Naive B cell (primary cell): Measurements from ENCODE around the gene CLCA1. TPM values are rescaled to one million over a fixed set of nuclear protein-coding genes. Genes with fewer than 3 reads are reported as not detected.

Experiments
- ATAC-seq, 2 donors: fragments of 150-1000 bp; cut with Tn5 transposase; 2 replicates each; pipeline ENCODE4 v1.10.0; 2021; ENCODE audit warnings: low read depth in 2 of 2, mild to moderate bottlenecking in 2 of 2, moderate library complexity in 2 of 2
- DNase-seq: peaks from one replicate; pipeline ENCODE4 v3.0.0; 2022
- H3K27ac Mint-ChIP-seq, 6 donors: one replicate each; pipeline ENCODE4 v1.8.0; 2020 to 2022; ENCODE audit warnings: mild to moderate bottlenecking in 6 of 6, mixed read lengths in 6 of 6, moderate library complexity in 5 of 6, inconsistent platforms in 2 of 6
- H3K27me3 Mint-ChIP-seq, 3 donors: one replicate each; pipeline ENCODE4 v1.8.0; 2021 to 2022; ENCODE audit warnings: mixed read lengths in 3 of 3, mild to moderate bottlenecking in 1 of 3
- H3K36me3 Mint-ChIP-seq, 2 donors: one replicate each; pipeline ENCODE4 v1.8.0; 2020 to 2022; ENCODE audit warnings: mixed read lengths in 2 of 2, inconsistent platforms in 1 of 2, mild to moderate bottlenecking in 1 of 2
- H3K4me1 Mint-ChIP-seq, 3 donors: one replicate each; pipeline ENCODE4 v1.8.0; 2020 to 2022; ENCODE audit warnings: mixed read lengths in 3 of 3, inconsistent platforms in 1 of 3, mild to moderate bottlenecking in 1 of 3, moderate library complexity in 1 of 3
- H3K4me3 Mint-ChIP-seq, 8 donors: one replicate each; pipeline ENCODE4 v1.8.0; 2020 to 2022; ENCODE audit warnings: mild to moderate bottlenecking in 8 of 8, mixed read lengths in 8 of 8, moderate library complexity in 8 of 8, inconsistent platforms in 2 of 8
- H3K9me3 Mint-ChIP-seq, 7 donors: one replicate each; pipeline ENCODE4 v1.8.0; 2020 to 2022; ENCODE audit warnings: mixed read lengths in 7 of 7, mild to moderate bottlenecking in 5 of 7, inconsistent platforms in 2 of 7, moderate library complexity in 1 of 7
- polyA plus RNA-seq, 6 donors: library from polyadenylated mRNA; unstranded; fragments of 300-500 nt; fragmentation: Illumina TruSeq; gene quantifications; one replicate each; pipeline ENCODE4 v1.2.3, GENCODE V29; 2021; ENCODE audit warnings: low read depth in 6 of 6

The CLCA1 gene
- polyA plus RNA-seq, result not detected

- ATAC-seq, result no peak
- Mint-ChIP-seq H3K27ac (peak within 1 kb of the TSS in 1 of 6 donors; percentile 38), H3K4me3 (no peak within 1 kb of the TSS), H3K9me3 (no peaks in the 10 kb centered on the region), H3K36me3 (no peaks in the 10 kb centered on the region), H3K4me1 (no peaks in the 10 kb centered on the region), H3K27me3 (peaks cover 15 to 21% (median 17%) of the 10 kb centered on the region in 3 donors)
- DNase-seq, result no peak
These were observed at the start of gene CLCA1 for GRCh38 chr1:86468501-86468977. TSS of gene CLCA1 (plus strand) at chr1:86468927. CDS start at chr1:86468972, 45 bp downstream.

DNA sequence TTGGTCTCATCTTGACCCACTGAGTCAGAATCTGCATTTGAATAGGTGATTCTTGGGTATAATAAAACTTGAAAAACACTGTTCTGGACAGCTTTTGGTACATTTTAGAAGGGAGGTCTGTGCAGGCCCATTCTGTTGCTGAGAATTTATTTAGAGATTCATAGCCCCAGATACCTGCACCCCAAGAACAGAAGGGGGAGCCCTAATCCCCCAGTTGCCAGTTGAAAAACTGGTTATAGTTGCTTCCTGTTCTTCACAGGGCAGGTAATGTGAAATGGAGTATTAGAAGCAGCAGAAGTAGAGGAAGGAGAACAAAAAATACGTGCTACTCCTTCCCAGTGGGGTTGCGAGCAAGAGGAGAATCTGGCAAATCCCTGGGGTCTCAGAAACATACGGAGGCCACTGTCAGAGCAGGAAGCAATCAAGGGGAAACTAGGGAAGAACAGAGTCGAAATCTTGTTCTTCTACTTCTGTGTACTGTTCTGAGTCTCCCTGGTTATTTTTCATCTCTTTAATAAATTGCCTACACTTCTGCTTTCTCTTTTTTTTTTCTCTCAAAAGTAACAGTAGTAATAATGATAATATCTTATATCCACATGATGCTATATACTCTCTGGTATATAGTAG lies 49.3 kb upstream of the CLCA1 start:
- Mint-ChIP-seq H3K4me1 (peaks cover 4 to 7% (median 5%) of the 10 kb centered on the region in 3 donors), H3K27me3 (peaks cover 0 to 16% (median 9%) of the 10 kb centered on the region in 3 donors), H3K4me3 (peak overlapping the region; percentile 7 to 88 (median 80)), H3K27ac (peak overlapping the region in 3 of 6 donors; percentile 44 to 75 (median 51)), H3K9me3 (no peaks in the 10 kb centered on the region), H3K36me3 (no peaks in the 10 kb centered on the region)
- peak; percentile 97 to 98 for ATAC-seq
- DNase-seq, result peak; percentile 50

- no peak for ATAC-seq
- Mint-ChIP-seq H3K36me3 (no peaks in the 10 kb centered on the region), H3K27ac (no peak overlapping the region), H3K4me1 (peaks cover 4 to 7% (median 5%) of the 10 kb centered on the region in 3 donors), H3K4me3 (no peak overlapping the region), H3K27me3 (peaks cover 5 to 16% (median 9%) of the 10 kb centered on the region in 3 donors), H3K9me3 (no peaks in the 10 kb centered on the region)
- no peak for DNase-seq
These were observed 47.0 kb upstream of the CLCA1 start for GRCh38 chr1:86421601-86422280.

GRCh38 chr1:86423473-86423872 lies 45.3 kb upstream of the CLCA1 start:
- no peak overlapping the region for H3K27ac Mint-ChIP-seq
- DNase-seq (no peak), ATAC-seq (no peak)
- peaks cover 4 to 7% (median 5%) of the 10 kb centered on the region in 3 donors for H3K4me1 Mint-ChIP-seq
- no peaks in the 10 kb centered on the region for H3K9me3 Mint-ChIP-seq
- no peak overlapping the region for H3K4me3 Mint-ChIP-seq
- no peaks in the 10 kb centered on the region for H3K36me3 Mint-ChIP-seq
- H3K27me3 Mint-ChIP-seq, result peaks cover 5 to 16% (median 9%) of the 10 kb centered on the region in 3 donors

GRCh38 chr1:86423873-86424272 lies 44.9 kb upstream of the CLCA1 start, which contains the start of gene CLCA2:
TSS of gene CLCA2 (plus strand) at chr1:86424171. CDS start at chr1:86424248, 77 bp downstream.
- H3K36me3 Mint-ChIP-seq, result no peaks in the 10 kb centered on the region
- H3K4me1 Mint-ChIP-seq, result peaks cover 4 to 7% (median 5%) of the 10 kb centered on the region in 3 donors
- no peaks in the 10 kb centered on the region for H3K9me3 Mint-ChIP-seq
- no peak within 1 kb of the TSS for H3K4me3 Mint-ChIP-seq
- ATAC-seq (no peak), DNase-seq (no peak)
- peaks cover 5 to 16% (median 9%) of the 10 kb centered on the region in 3 donors for H3K27me3 Mint-ChIP-seq
- no peak within 1 kb of the TSS for H3K27ac Mint-ChIP-seq

DNA sequence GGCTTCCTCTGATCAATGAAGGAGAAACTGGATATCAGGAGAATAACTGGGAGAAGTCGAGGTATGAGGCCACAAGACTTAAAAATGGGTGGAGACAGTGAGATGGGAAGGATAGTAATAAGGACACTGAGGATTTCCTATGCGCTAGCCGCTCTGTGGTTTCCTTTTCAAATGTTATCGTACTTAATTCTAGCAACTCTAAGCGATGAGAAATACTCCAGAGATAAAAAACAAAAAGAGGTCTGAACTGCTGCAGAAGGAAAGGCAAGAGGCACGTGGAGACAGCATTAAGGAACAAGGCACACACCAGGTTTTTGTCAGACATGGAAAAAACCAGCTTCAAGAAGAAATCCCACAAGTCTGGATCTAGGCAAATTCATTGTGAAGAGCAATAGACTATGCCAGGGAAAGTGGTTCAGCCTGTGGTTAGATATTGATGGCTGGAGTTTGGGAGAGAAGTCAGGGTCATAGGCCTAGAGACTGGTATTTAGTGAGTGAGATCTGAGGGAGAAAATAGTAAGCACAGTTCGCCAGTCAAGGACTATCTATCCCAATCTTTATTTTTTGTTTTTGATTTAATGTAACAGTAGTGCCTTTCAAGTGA lies 39.5 kb upstream of the CLCA1 start:
- DNase-seq (no peak), ATAC-seq (no peak)
- Mint-ChIP-seq H3K4me3 (no peak overlapping the region), H3K27ac (no peak overlapping the region), H3K9me3 (no peaks in the 10 kb centered on the region), H3K36me3 (no peaks in the 10 kb centered on the region), H3K4me1 (no peaks in the 10 kb centered on the region), H3K27me3 (peaks cover 0 to 5% (median 0%) of the 10 kb centered on the region in 3 donors)

DNA sequence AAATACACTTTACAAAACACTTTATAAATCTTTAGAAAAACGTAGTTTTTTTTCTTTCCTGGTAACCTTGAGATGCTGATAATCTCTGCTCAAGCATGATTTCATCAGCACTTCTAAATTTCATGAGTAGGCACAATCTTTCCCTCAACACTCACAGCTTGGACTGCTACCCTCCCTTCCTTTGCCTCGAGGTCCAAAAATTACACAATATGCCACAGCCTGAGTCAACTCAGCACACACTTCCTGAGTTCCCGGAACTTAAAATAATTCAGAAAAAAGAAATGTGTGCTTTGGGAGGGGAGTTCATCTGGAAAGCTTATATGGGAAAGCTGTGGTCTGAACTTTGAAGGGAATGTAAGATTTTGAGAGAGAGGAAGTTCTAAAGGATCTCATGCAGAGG lies 38.9 kb upstream of the CLCA1 start:
- DNase-seq, result no peak
- no peak overlapping the region for H3K4me3 Mint-ChIP-seq
- H3K4me1 Mint-ChIP-seq, result no peaks in the 10 kb centered on the region
- no peak for ATAC-seq
- no peak overlapping the region for H3K27ac Mint-ChIP-seq
- H3K9me3 Mint-ChIP-seq, result no peaks in the 10 kb centered on the region
- no peaks in the 10 kb centered on the region for H3K36me3 Mint-ChIP-seq
- peaks cover 0 to 5% (median 0%) of the 10 kb centered on the region in 3 donors for H3K27me3 Mint-ChIP-seq

DNA sequence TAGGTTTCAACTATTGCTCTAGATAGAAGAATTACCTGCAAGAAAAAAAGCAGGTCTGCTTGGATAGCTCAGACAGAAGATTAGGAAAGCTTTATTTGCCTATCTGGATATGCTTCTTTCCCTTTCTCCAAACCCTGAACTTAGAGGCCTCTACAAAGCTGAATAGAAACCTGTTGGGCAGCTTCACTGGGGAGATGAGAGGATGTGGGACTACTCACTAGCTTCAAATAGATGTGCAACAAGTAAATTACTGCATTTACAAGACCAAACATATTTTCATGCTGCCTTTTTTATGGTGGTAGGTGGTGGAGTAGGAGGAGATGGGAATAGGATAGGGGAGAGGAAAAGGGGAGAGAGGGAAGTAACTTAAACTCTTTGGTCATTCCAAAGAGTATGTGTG lies 38.4 kb upstream of the CLCA1 start:
- ATAC-seq, result no peak
- H3K9me3 Mint-ChIP-seq, result no peaks in the 10 kb centered on the region
- DNase-seq, result no peak
- H3K4me1 Mint-ChIP-seq, result no peaks in the 10 kb centered on the region
- H3K27me3 Mint-ChIP-seq, result peaks cover 0 to 5% (median 0%) of the 10 kb centered on the region in 3 donors
- no peak overlapping the region for H3K27ac Mint-ChIP-seq
- no peaks in the 10 kb centered on the region for H3K36me3 Mint-ChIP-seq
- H3K4me3 Mint-ChIP-seq, result no peak overlapping the region

DNA sequence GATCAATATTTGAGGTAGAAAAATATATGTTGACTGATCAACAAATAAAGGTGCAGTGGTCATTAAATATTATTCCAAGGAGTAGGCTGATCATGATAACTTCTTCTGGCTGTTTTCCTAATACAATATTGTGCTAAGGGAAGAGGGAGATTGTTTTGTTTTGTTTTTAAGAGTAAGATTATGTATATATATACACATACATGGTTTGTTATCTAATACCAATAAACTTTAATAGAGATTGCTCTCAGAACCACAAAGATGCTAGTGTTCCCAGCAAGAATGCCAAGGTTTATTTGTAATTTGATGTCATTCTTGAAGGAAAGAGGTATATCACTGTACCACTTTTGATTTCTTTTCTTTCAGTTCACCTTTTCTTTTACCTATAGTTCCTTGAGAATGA lies 34.7 kb upstream of the CLCA1 start:
- Mint-ChIP-seq H3K4me3 (no peak overlapping the region), H3K27me3 (peaks cover 6 to 10% (median 6%) of the 10 kb centered on the region in 3 donors), H3K9me3 (no peaks in the 10 kb centered on the region), H3K36me3 (no peaks in the 10 kb centered on the region), H3K27ac (no peak overlapping the region), H3K4me1 (no peaks in the 10 kb centered on the region)
- DNase-seq (no peak), ATAC-seq (no peak)

DNA sequence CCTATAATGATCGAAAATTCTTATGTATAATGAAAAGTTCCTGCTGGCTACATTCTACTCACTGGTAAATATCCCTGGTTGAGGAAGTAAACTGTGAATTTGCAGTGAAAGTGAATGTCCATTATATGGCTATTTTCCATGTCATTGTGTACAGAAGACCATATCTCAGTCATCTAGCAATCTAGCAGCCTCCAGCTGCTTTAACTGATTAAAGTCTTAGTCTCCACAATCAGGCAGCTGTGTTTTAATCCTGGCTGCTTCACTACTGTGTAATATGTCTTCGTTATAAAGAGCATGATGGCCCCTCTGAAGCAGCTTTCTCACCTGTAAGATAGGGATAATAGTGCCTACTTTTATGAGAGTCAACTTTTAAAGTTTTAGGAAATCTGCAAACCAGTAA lies 33.4 kb upstream of the CLCA1 start:
- Mint-ChIP-seq H3K4me3 (no peak overlapping the region), H3K9me3 (no peaks in the 10 kb centered on the region)

DNA sequence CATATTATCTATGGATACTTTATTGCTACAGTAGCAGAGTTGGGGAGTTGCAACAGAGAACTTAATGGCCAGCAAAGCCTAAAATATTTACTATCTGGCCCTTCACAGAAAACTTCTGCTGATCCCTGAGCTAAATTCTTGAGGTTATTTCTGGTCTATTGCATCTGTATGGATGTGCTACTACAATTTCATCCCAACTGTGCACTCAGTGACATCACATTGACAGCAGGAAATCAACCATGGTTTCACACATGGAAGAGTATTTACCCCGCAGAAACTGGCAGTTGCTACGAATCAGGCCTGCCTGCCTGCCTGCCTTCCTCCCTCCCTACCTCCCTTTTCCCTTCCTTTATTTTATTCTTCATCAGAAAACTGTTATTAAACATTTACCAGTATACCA lies 32.7 kb upstream of the CLCA1 start:
- H3K9me3 Mint-ChIP-seq, result no peaks in the 10 kb centered on the region
- H3K36me3 Mint-ChIP-seq, result no peaks in the 10 kb centered on the region
- H3K4me1 Mint-ChIP-seq, result no peaks in the 10 kb centered on the region
- ATAC-seq, result no peak
- H3K4me3 Mint-ChIP-seq, result no peak overlapping the region
- H3K27ac Mint-ChIP-seq, result peak overlapping the region in 1 of 6 donors; percentile 65
- H3K27me3 Mint-ChIP-seq, result peaks cover 6 to 16% (median 6%) of the 10 kb centered on the region in 3 donors
- DNase-seq, result no peak

More for the DNA sequence above, 33.4 kb upstream of the CLCA1 start:
- H3K27me3 Mint-ChIP-seq, result peaks cover 6 to 16% (median 6%) of the 10 kb centered on the region in 3 donors
- ATAC-seq (no peak), DNase-seq (no peak)
- no peaks in the 10 kb centered on the region for H3K36me3 Mint-ChIP-seq
- no peak overlapping the region for H3K27ac Mint-ChIP-seq
- H3K4me1 Mint-ChIP-seq, result no peaks in the 10 kb centered on the region

DNA sequence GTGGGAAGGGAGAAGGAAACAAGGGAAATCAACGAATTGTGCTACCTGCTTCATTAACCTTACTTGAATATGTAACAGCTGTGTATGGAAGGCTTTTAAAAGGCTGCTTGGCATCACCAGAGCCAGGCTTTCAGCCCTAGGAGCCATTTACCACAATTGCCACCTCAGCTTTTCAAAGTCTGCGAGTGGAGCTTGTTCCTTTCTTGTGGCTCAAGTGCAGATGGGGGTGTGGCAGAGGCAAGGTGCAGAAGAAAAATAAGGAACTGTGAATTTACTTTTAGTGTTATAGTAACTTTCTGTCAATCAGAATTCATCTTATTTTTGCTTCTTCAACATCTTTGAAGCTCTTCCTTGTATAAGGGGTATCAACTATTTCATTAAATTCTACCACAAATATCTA lies 27.1 kb upstream of the CLCA1 start:
- H3K27me3 Mint-ChIP-seq, result peaks cover 6 to 16% (median 6%) of the 10 kb centered on the region in 3 donors
- H3K9me3 Mint-ChIP-seq, result no peaks in the 10 kb centered on the region
- no peaks in the 10 kb centered on the region for H3K36me3 Mint-ChIP-seq
- no peak for DNase-seq
- peaks cover 0 to 5% (median 0%) of the 10 kb centered on the region in 3 donors for H3K4me1 Mint-ChIP-seq
- no peak overlapping the region for H3K27ac Mint-ChIP-seq
- peak in 1 of 2 donors; percentile 33 for ATAC-seq
- H3K4me3 Mint-ChIP-seq, result no peak overlapping the region

GRCh38 chr1:86441997-86442396 lies 26.7 kb upstream of the CLCA1 start:
- Mint-ChIP-seq H3K36me3 (no peaks in the 10 kb centered on the region), H3K27me3 (peaks cover 6 to 14% (median 6%) of the 10 kb centered on the region in 3 donors), H3K4me3 (no peak overlapping the region), H3K9me3 (no peaks in the 10 kb centered on the region), H3K4me1 (peaks cover 0 to 5% (median 0%) of the 10 kb centered on the region in 3 donors), H3K27ac (no peak overlapping the region)
- DNase-seq, result no peak
- no peak for ATAC-seq
